ENCODE measurements around the gene KRT71.

- TF ChIP-seq POLR2A (IDR thresholded peaks at IDR 0.05) (no peak), CTCF (IDR thresholded peaks at IDR 0.05) (no peak), POLR2AphosphoS5 (IDR thresholded peaks at IDR 0.05) (no peak), EP300 (IDR thresholded peaks at IDR 0.05) (no peak)
Measured at GRCh38 chr12:52552681-52553195, at the start of gene KRT71.

All from sigmoid colon (tissue), 4 donors.